G401 (cell line): ENCODE results near the gene EIF2B1. TPM values are rescaled to one million over a fixed set of nuclear protein-coding genes. Genes with fewer than 3 reads are reported as not detected.
A peak's percentile ranks its signal among the peaks of the same experiment; 100 is the strongest.

ENCODE experiments used
- DNase-seq: peaks from one replicate; pipeline ENCODE4 v3.0.0-alpha.2; 2015; ENCODE audit warnings: low spot score
- in situ Hi-C: cut with HindIII; loops from 2 replicates; pipeline ENCODE4 v1.10.0; 2016; ENCODE audit warnings: low sequenced_read_pairs, mixed read lengths
- total RNA-seq: library from RNA; depleted of rRNA; stranded (reverse); fragments of >200 nt; shearing (Covaris generic); gene quantifications from 2 replicates; pipeline ENCODE4 v1.2.3, GENCODE V29; 2014; rRNA removed

Gene EIF2B1
- total RNA-seq = 48.8 and 91.2 TPM in 2 replicates

DNA sequence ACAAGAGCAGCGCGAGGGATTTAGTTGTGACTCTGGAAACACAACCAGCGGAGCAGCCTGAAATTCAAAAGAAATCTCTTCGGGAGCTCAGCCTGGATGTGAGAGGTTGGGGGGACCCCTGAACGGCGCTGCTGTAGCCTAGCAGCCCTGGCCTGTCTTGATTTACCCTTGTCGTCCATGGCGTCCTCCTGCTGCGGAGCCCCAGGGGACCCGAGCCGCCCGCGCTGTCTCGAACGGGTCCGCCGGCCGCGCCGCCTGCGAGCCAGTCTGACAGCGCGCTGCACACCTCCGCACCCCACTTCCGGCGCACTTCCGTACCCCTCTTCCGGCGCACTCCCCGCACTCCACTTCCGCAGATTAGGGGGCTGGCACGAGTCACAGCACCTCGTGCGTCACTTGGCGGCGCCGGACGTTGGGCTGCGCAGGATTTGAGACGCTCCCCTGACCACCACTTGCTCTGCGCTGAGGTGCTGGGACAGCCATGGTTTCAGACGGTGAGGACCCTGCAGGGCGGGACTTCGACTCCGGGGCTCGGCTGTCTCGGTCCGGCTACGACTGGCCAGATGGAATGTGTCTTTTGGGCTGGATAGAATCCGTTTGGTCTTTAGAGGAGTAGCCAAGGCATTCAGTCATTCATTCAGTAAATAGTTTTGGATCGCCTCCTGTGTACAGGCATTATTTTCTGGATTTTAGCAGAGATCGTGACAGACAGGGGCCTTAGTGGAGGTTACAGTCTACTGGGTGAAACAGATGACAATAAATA, at the start of gene EIF2B1, which contains the start of gene GTF2H3:
EIF2B1 (minus strand) TSS at position 308 of the 763 bp plus-strand sequence; CDS start at position 179, 129 bp downstream.
GTF2H3 (plus strand) TSS at position 451 of the 763 bp plus-strand sequence; CDS start at position 482, 31 bp downstream.
- DNase-seq = peak; percentile 95
- in situ Hi-C loops = no loop called here

DNA sequence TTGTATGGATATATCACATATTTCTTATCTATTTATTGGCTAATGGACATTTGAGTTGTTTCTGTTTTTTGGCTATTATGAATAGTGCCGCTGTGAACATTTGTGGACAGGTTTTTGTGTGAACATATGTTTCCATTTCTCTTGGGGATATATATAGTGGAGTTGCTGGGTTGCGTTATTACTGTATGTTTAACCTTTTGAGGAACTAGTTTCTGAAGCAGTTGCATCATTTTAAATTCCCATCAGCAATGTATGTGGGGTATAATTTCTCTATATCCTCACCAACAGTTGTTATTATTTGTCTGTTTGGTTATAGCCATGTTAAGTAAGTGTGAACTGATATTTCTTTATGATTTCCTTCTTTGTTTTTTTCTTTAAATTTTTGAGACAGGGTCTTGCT, 48.1 kb upstream of the EIF2B1 start:
- DNase-seq = no peak
- in situ Hi-C loops = no loop called here

DNA sequence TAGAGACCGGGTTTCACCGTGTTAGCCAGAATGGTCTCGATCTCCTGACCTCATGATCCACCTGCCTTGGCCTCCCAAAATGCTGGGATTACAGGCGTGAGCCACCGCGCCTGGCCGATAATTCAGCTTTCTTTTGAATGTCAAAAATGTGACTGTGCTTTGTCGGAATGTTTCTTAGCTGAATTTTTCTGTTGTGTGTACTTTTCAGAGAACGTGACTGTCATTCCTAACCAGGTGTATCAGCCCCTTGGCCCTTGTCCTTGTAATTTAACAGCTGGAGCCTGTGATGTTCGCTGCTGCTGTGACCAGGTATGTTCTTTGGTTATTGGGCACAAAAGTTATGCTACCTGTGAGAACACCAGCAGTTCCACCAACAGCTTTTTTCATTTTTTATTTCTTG, 45.5 kb upstream of the EIF2B1 start:
- in situ Hi-C loops = no loop called here
- DNase-seq = no peak

DNA sequence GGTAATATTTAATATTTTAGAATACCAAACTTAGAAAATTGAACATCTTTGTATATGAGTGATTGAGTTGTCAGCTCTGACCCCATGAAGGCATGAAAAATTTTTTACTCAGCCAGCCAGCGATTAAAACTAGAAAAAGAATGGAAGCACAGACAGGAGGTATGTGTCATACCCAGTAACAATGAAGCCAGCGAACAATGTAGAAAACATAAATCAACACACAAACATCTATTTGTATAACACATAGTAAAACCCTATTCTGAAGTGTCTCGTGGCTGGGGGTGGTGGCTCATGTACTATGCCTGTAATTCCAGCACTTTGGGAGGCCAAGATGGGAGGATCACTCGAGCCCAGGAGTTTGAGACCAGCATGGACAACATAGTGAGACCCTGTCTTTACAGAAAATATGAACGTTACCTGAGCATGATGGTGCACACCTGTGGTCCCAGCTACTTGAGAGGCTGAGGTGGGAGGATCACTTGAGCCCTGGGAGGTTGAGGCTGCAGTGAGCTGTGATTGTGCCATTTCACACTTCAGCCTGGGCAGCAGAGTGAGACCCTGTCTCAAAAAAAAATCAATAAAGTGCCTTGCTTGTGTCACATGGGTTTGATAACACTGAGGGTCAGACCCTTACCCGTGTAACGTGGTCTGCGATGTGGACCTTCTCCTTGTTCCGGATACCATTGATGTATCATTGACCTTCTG, 43.3 kb upstream of the EIF2B1 start:
- in situ Hi-C loops = no loop called here
- DNase-seq = no peak

DNA sequence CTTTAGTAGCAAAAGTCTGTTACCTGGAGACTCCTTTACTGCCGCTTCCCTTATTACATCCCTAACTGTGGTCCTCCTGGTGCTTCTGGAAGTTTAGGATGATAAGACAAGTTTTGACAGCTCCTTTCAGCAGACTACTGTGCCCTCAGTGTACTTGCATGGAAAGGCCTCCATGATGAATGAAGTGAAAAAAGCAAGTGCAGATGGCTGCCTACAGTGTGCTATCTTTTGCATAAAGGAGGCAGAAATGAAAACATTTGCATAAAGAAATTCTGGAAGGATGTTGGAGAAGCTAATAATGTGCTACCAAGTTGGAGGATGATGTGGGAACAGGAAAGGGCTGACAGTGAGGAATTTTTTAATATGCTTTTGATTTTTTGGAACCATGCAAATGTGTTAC, 42.0 kb upstream of the EIF2B1 start:
- in situ Hi-C loops = no loop called here
- no peak for DNase-seq

DNA sequence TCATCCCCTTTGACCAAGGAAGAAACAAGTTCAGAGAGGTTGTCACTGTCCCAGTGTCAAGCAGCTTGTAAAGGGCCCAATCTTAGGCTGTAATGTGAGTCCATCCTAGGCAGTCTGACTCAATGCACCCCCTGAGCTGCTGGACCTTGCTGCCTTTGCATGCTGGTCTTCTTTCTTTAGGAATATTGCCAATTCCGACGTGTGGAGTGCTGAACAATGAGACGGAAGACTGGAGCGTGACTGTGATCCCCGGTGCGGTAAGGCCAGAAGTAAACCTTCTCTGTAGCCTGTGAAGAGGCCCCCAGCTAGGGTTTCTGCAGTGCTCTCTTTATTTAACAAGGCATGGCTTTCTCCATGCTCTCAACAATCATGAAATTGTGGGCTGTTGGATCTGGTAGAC, 38.4 kb upstream of the EIF2B1 start:
- in situ Hi-C loops = no loop called here

DNA sequence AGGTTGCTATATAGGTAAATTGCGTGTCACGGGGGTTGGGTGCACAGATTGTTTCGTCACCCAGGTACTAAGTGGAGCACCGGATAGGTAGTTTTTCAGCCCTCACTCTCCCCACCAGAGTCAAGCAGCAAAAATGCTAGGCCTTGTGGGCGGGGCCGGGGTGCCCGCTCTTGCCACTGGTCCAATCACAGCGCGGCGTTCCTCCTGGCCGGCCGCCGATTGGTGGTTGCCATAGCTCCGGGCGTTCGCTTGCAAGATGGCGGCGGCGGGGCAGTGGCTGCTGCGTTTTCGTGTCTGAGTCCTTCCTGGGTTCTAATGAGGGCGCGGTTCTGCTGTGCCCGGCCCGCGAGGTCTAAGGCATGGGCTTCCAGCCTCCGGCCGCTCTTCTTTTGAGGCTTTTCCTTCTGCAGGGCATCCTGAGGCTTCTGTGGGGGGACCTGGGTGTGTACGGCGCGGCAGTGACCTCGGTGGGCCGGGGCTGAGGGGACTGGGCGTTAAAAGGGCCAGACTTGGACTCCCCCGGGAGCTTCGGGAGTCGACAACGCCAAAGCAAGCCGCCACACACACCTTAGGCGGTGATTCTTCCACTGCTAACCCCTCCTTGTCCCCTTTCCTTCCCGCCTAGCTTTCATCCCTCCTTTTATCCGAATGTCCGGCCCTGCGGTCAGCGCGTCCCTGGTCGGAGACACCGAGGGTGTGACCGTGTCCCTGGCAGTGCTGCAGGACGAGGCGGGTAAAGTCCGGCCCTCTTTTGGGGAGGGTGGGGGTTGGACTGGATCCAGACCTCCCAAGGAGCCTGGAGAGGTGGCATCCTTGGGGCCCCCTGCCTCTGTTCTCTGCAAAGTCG, 37.6 kb upstream of the EIF2B1 start, which contains the start of gene TCTN2:
TCTN2 (plus strand) TSS at position 232 of the 847 bp plus-strand sequence; CDS start at position 360, 128 bp downstream.
- in situ Hi-C loops = no loop called here
- peak; percentile 96 for DNase-seq

More for the DNA sequence above, 38.4 kb upstream of the EIF2B1 start:
- no peak for DNase-seq

DNA sequence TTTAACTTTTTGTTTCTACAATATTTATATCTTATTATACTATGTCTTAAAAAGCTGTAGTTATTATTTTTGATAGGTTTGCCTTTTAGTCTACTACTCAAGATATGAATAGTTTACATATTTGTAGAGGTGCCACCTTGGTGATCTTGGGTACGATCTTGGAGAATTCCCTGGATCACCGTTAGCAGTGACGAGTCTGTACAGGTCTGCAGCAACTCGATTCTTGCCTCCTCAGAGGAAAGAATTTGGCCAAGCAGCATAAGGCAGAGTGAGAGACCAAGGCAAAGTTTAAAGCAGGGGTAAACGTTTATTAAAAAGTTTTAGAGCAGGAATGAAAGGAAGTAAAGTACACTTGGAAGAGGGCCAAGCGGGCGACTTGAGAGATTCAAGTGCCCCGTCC, 34.3 kb upstream of the EIF2B1 start:
- no peak for DNase-seq
- in situ Hi-C loops = no loop called here

DNA sequence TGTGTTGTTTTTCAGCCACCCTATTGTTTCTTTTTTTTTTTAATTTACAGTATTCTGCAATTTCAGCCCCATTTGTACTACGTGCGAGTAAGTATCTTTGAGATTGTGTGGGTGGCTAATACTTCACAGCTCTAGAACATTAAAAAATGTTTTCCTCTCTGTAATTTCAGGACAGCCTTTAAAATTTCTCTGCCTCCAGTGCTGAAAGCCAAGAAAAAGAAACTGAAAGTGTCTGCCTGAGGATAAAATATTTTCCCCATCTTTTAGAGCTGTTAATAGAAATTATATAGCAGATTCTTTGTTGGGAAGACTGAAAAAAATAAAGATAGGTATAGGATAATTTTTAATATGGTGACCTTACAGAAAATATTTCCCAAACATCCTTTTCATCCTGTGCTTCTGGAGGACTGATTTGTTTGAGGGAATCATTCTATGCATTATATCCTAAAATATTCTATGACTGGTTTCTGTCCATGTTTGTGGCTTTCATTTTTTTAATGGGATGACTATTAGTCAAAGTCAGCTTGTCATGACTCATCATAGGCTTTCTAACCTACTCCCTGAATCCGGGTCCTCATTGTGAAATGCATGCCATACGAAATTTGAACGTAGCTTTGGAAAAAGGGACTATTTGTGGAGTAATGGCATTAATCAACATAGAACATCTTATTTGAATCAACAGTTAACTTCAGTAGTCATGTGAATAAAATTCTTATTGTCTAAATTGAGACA, 26.7 kb upstream of the EIF2B1 start:
- in situ Hi-C loops = no loop called here
- no peak for DNase-seq

DNA sequence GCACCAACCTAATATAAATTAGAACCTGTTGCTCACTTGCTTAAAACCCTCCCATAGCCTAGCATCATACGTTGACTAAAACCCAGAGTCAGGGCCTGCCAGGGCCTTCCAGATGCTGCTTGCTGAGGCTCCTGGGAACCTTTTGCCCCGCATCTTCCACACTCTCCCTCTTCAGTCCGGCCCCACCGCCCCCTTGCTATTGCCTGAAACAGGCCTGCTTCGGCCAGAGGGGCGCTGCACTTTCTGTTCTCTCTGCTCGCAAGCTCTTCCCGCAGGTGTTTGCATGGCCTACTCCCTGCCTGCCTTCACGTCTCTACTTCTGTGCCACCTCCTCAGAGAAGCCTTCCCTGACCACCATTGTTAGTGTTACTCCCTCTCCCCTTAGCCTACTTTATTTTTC, 23.7 kb upstream of the EIF2B1 start:
- in situ Hi-C loops = no loop called here

DNA sequence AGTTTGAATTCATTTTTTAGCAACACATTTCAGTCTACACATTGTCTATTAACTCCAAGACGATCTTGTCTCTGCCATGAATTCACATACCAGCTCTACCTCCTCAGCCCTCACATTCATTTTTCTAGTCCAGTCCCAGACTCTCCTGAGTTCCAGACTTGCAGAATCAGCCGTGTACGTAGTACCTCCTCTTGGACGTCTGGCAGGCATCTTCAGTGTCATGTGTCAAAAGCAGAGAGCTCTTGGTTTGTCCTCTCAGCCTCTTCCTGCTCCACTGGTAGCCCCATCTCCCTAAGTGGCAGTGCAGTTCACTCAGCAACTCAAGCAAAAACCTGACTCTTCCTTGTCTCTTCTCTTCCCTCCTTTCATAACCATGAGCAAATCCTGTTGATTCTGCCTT, 22.9 kb upstream of the EIF2B1 start:
- DNase-seq = no peak
- in situ Hi-C loops = no loop called here

More for the DNA sequence above, 23.7 kb upstream of the EIF2B1 start:
- DNase-seq = no peak

DNA sequence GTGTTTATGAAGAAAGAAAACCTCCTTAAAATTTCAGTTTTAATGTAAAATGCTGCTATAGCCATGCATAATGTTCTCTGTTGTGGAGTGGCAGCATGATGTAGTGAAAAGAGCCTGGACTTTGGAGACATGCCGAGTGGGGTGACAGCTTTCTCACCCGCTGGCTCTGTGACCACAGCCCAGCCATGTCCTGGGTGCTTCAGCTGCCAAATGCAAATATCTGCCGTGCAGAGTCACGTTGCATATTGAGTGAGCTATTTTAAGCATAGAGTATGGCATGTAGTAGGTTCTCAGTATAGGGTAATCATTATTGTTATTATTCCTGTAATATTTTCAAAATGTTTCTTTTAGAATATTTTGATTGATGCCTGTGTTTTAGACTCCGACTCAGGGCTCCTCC, 21.9 kb upstream of the EIF2B1 start:
- in situ Hi-C loops = no loop called here
- peak; percentile 58 for DNase-seq

DNA sequence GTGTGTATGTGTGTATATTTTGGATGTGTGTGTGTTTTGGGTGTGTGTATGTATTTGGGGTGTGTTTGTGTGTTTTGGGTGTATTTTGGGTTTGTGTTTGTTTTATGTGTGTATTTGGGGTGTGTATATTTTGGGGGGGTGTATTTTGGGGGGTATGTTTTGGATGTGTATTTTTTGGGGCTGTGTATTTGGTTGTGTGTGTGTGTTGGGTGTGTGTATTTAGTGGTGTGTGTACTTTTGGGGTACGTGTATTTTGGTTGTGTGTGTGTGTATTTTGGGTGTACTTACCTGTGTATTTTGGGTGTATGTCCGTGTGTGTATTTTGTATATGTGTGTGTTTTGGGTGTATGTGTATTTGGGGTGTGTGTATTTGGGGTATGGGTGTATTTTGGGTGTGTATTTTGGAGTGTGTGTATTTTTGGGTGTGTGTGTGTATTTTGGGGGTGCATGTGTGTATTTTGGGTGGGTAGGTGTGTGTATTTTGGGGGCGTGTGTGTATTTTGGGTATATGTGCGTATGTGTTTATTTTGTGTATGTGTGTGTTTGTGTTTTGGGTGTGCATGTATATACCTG, 20.7 kb upstream of the EIF2B1 start:
- in situ Hi-C loops = no loop called here
- no peak for DNase-seq

DNA sequence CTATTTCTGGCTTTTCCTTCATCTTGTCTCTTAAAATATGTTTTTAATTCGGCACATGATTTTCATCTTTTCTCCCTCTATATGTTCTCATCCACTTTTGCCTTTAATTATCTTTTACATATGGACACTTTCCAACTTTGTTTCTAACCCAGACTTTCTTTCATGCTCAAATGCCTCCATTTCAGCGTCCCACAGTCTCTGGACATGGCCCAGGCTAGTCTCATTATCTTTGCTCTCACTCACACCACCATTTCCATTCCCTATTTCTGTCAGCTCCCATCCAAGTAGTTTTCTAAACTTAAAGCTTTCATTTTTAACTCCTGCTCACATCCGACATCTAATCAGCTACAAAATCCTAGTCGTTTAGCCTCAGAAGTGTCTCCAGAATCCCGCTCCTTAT, 14.9 kb upstream of the EIF2B1 start:
- in situ Hi-C loops = no loop called here
- DNase-seq = no peak

DNA sequence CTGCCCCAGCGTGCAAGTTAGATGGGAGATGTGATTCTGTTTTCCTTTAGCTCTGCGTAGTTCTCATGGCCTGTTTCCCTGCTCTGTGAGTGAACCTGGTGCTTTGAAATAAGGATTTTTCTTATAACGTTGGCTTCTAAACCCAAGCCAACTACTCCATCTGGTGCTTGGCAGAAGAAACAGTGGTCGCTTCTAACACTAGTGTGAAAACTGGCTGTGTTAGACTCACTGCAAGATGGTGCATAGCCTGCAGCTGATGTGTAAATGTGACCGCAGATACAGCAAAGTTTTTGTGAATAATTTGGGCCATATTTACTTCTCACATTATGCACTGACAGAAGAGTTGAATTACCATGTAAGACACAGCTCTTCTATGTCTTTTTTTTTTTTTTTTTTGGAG, 12.4 kb upstream of the EIF2B1 start:
- DNase-seq = peak; percentile 89

DNA sequence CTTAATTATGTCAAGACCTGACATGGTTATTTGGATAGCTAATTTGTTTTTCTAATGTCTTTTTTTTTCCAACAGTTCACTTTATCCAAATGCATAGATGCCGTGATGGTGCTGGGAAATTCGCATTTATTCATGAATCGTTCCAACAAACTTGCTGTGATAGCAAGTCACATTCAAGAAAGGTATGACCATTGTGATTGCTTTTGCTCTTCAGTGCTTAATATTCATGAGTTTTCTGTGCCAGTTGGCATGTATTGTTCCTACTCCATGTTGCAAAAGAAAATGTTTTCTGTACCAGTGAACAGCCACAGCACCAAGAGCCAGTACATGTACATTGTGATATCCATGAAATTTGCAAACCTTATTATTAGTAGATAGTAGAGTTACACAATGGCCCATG, 11.9 kb upstream of the EIF2B1 start:
- in situ Hi-C loops = no loop called here
- no peak for DNase-seq

More for the DNA sequence above, 12.4 kb upstream of the EIF2B1 start:
- in situ Hi-C loops = no loop called here

DNA sequence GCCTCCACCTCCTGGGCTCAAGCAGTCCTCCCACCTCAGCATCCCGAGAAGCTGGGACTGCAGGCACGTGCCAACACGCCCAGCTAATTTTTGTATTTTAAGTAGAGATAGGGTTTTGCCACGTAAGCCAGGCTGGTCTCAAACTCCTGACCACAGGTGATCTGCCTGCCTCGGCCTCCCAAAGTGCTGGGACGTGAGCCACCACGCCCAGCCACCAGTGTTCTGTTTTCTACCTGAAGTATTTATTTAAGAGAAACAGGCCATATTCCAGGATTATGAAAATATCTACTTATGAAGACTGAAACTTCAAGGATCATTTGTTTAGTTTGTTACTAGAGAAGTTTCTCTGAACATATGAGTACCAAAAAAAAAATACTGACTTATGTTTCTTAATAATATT, 10.4 kb upstream of the EIF2B1 start:
- no peak for DNase-seq
- in situ Hi-C loops = no loop called here

DNA sequence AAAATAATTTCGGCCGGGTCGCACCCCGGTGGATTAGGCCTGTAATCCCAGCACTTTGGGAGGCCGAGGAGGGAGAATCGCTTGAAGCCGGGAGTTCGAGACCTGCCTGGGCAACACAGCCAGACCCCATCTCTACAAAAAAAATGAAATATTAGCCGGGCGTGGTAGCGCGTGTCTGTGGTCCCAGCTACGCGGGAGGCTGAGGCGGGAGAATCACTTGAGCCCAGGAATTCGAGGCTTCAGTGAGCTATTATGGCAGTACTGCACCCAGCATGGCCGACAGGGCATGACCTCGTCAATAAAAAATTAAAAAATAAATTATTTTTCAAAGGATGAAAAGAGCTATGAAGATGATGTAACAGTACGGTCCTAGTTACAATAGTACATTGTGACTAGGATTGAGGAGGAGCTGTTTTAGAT, 666 bp upstream of the EIF2B1 start:
- in situ Hi-C loops = no loop called here
- no peak for DNase-seq
